MM.1S (cell line): ENCODE results near the gene MAP2.

ENCODE experiments used
- DNase-seq: peaks from one replicate; pipeline ENCODE4 v3.0.0-alpha.2; 2015
- H2AFZ ChIP-seq: fragments of 300-600 bp; sonication (generic); 2 replicates; pipeline ENCODE4 v1.6.0; 2016; ENCODE audit warnings: antibody characterized with exemption, low read length
- H3F3A ChIP-seq: fragments of 300-600 bp; sonication (generic); 2 replicates; pipeline ENCODE4 v1.6.1; 2016; ENCODE audit warnings: mild to moderate bottlenecking, antibody characterized with exemption, low read length, moderate library complexity, mixed read lengths; ENCODE audit not compliant: insufficient read depth
- H3K27ac ChIP-seq: fragments of 300-600 bp; sonication (generic); 2 replicates; pipeline ENCODE4 v1.5.1; 2016; ENCODE audit warnings: mild to moderate bottlenecking, low read length
- H3K27me3 ChIP-seq: fragments of 300-600 bp; sonication (generic); replicated peaks from 2 replicates; pipeline ENCODE4 v1.6.0; 2016; ENCODE audit warnings: low read length; ENCODE audit not compliant: insufficient read depth
- H3K36me3 ChIP-seq: fragments of 300-600 bp; sonication (generic); replicated peaks from 2 replicates; pipeline ENCODE4 v1.6.1; 2016; ENCODE audit warnings: mild to moderate bottlenecking, low read length, mixed read lengths; ENCODE audit not compliant: insufficient read depth
- H3K4me1 ChIP-seq: fragments of 300-600 bp; sonication (generic); 2 replicates; pipeline ENCODE4 v1.6.1; 2016; ENCODE audit warnings: low read length, mixed read lengths
- H3K4me2 ChIP-seq: fragments of 300-600 bp; sonication (generic); 2 replicates; pipeline ENCODE4 v1.6.0; 2016; ENCODE audit warnings: low read depth, low read length
- H3K4me3 ChIP-seq: fragments of 300-600 bp; sonication (generic); 2 replicates; pipeline ENCODE4 v1.5.1; 2016; ENCODE audit warnings: low read length, mixed read lengths
- H3K79me2 ChIP-seq: fragments of 300-600 bp; sonication (generic); 2 replicates; pipeline ENCODE4 v1.6.1; 2016; ENCODE audit warnings: mixed run types, low read length, mixed read lengths
- H3K9ac ChIP-seq: fragments of 300-600 bp; sonication (generic); 2 replicates; pipeline ENCODE4 v1.6.1; 2016; ENCODE audit warnings: low read length, mixed read lengths
- H3K9me2 ChIP-seq: fragments of 300-600 bp; sonication (generic); replicated peaks from 2 replicates; pipeline ENCODE4 v1.6.1; 2016; ENCODE audit warnings: mild to moderate bottlenecking, low read length, mixed read lengths; ENCODE audit not compliant: insufficient read depth
- H3K9me3 ChIP-seq: fragments of 300-600 bp; sonication (generic); replicated peaks from 2 replicates; pipeline ENCODE4 v1.6.1; 2016; ENCODE audit warnings: mild to moderate bottlenecking, low read length, mixed read lengths; ENCODE audit not compliant: insufficient read depth
- H4K20me1 ChIP-seq: fragments of 300-600 bp; sonication (generic); 2 replicates; pipeline ENCODE4 v1.6.1; 2016; ENCODE audit warnings: mild to moderate bottlenecking, low read length, moderate library complexity, mixed read lengths; ENCODE audit not compliant: insufficient read depth
- EZH2 ChIP-seq: fragments of 300-600 bp; sonication (generic); optimal IDR thresholded peaks from 2 replicates; pipeline ENCODE3; 2017; ENCODE audit warnings: low read depth, mild to moderate bottlenecking, antibody characterized with exemption, low read length, mixed read lengths
- EZH2phosphoT487 ChIP-seq: fragments of 300-600 bp; sonication (generic); IDR thresholded peaks from 2 replicates; pipeline ENCODE4 v1.6.1; 2018; ENCODE audit warnings: antibody characterized with exemption, low read length
- TF ChIP-seq, protein P1 (sequence below): fragments of 300-600 bp; sonication (generic); IDR thresholded peaks from 2 replicates; pipeline ENCODE4 v1.5.1; 2016; ENCODE audit warnings: antibody characterized with exemption, low read length, mixed read lengths

The MAP2 gene

DNA sequence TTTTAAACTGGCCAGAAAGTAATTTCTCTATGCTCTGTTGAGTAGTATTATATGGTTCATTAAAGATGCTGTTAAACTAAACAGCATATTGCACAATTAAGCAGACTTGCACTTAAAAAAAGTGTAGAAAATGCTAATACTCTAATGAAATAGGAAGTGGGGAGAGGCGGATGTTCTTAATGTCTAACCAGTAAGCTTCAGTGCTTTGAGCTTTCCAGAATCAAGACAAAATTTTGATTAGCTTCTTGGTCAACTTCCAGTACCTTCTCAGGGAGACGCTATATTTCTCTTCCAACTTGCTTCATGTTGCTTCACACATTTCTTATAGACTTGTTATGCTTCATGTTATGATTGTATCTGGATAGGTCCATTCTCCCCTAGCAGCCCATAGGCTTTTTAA, 89.1 kb downstream of the MAP2 start:
- Histone ChIP-seq H3K27ac (no peak overlapping the region), H2AFZ (no peak overlapping the region), H3K27me3 (no peaks in the 10 kb centered on the region), H4K20me1 (no peaks in the 10 kb centered on the region), H3K4me3 (no peak overlapping the region), H3K9ac (no peak overlapping the region), H3K79me2 (no peaks in the 10 kb centered on the region), H3F3A (no peaks in the 10 kb centered on the region), H3K4me1 (no peaks in the 10 kb centered on the region), H3K36me3 (no peaks in the 10 kb centered on the region), H3K4me2 (no peak overlapping the region), H3K9me2 (no peaks in the 10 kb centered on the region), H3K9me3 (no peaks in the 10 kb centered on the region)
- no peak for DNase-seq
- TF ChIP-seq EZH2phosphoT487, result no peak
- TF ChIP-seq, protein P1, sequence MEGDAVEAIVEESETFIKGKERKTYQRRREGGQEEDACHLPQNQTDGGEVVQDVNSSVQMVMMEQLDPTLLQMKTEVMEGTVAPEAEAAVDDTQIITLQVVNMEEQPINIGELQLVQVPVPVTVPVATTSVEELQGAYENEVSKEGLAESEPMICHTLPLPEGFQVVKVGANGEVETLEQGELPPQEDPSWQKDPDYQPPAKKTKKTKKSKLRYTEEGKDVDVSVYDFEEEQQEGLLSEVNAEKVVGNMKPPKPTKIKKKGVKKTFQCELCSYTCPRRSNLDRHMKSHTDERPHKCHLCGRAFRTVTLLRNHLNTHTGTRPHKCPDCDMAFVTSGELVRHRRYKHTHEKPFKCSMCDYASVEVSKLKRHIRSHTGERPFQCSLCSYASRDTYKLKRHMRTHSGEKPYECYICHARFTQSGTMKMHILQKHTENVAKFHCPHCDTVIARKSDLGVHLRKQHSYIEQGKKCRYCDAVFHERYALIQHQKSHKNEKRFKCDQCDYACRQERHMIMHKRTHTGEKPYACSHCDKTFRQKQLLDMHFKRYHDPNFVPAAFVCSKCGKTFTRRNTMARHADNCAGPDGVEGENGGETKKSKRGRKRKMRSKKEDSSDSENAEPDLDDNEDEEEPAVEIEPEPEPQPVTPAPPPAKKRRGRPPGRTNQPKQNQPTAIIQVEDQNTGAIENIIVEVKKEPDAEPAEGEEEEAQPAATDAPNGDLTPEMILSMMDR, result no peak
- no peak for TF ChIP-seq EZH2

DNA sequence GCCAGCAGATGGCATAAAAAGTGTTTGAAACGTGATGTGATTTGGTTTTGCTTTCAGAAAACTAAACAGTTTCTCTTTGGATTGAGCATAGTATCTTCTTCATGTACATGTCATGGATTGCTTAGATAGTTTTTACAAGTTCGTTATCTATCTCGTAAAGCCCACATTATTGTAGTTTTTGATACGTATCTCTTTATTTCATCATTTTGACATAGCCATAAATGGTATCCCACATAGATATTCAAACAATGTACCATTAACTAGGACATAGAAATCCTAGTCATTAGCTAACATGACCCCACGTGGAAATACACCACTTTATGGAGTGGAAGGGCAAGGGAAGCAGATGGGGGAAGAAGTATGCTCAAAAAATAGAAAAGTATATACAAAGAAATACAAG, 93.6 kb downstream of the MAP2 start:
- H3K9me3 ChIP-seq, result no peaks in the 10 kb centered on the region
- H4K20me1 ChIP-seq, result no peaks in the 10 kb centered on the region
- no peaks in the 10 kb centered on the region for H3K4me1 ChIP-seq
- no peaks in the 10 kb centered on the region for H3K79me2 ChIP-seq
- H3K4me2 ChIP-seq, result no peak overlapping the region
- H3K9ac ChIP-seq, result no peak overlapping the region
- H3K27ac ChIP-seq, result no peak overlapping the region
- DNase-seq, result peak; percentile 41
- H3K4me3 ChIP-seq, result no peak overlapping the region
- TF ChIP-seq, protein P1, result no peak
- TF ChIP-seq EZH2, result no peak
- TF ChIP-seq EZH2phosphoT487, result no peak
- no peaks in the 10 kb centered on the region for H3F3A ChIP-seq
- no peaks in the 10 kb centered on the region for H3K9me2 ChIP-seq
- no peaks in the 10 kb centered on the region for H3K27me3 ChIP-seq
- H3K36me3 ChIP-seq, result no peaks in the 10 kb centered on the region
- H2AFZ ChIP-seq, result no peak overlapping the region

DNA sequence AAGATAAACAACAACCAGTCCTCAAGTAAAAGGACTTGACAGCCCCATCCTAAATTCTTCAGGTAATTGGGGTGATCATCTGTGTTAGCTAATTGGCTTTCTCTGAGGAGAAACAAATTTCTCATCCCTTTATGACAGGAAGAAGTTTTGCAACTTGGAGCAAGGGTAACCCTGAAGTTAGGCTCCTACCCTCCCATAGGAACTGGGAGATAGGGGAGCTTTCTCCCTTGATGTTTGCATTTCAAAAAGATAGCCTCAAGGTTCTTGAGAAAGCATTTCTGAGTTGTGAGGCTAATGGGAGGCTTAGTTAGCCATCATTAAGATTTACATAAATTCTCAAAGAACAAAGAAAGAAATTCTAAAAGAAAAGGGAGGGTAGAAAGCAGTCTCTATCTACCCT, 95.4 kb downstream of the MAP2 start:
- no peak overlapping the region for H2AFZ ChIP-seq
- no peaks in the 10 kb centered on the region for H3K79me2 ChIP-seq
- H3K9ac ChIP-seq, result no peak overlapping the region
- H3K27ac ChIP-seq, result no peak overlapping the region
- H3K9me3 ChIP-seq, result no peaks in the 10 kb centered on the region
- H3K4me2 ChIP-seq, result no peak overlapping the region
- H3K27me3 ChIP-seq, result no peaks in the 10 kb centered on the region
- no peaks in the 10 kb centered on the region for H3K9me2 ChIP-seq
- H3F3A ChIP-seq, result no peaks in the 10 kb centered on the region
- H4K20me1 ChIP-seq, result no peaks in the 10 kb centered on the region
- no peak for DNase-seq
- H3K36me3 ChIP-seq, result no peaks in the 10 kb centered on the region
- no peak overlapping the region for H3K4me3 ChIP-seq
- H3K4me1 ChIP-seq, result peaks cover 4% of the 10 kb centered on the region; the same call in 1 of the 2 replicates
- TF ChIP-seq EZH2 (no peak), EZH2phosphoT487 (no peak)
- TF ChIP-seq, protein P1, result no peak
